Activated CD8-positive, alpha-beta memory T cell treated with anti-CD3 and anti-CD28 coated beads, Interleukin-2, amount 50 U/mL, for 1 hour (primary cell): ENCODE results near the gene DNAAF2.

Source experiments
- DNase-seq: peaks from one replicate; pipeline ENCODE4 v3.0.0-alpha.2; 2020; ENCODE audit errors: extremely low read depth

Gene DNAAF2

DNA sequence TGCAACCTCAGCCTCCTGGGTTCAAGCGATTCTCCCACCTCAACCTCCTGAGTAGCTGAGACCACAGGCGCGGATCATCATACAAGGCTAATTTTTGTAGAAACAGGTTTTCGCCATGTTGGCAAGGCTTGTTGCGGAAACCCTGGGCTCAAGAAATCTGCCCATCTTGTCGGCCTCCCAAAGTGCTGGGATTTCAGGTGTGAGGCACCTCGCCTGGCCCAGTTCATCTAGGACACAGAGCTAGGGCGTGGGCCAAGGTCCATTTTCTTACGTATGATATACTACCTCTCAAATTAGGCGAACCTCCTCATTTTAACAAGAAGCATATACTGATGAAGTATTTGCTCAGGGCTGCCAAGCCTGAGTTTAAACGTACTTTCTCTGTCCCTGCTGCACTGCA is 51.0 kb downstream of the DNAAF2 start:
- no peak for DNase-seq

DNA sequence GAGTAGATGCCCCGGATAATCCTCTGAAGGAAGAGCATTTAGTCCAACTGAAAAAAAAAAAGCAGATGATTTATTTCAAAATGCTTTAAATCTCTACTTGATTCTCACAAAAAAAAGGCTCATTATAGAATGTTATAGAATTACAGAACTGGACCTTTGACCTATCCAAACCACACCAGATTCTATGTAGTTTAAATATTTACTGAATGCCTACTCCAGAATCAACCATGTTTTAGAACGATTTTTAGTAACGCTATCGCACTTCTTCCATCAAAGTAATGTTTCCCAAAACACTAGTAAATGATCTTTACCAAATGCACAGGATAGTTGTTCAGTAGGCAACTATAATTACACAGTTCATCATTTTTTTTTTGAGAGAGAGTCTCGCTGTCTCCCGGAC is 51.4 kb downstream of the DNAAF2 start:
- no peak for DNase-seq

DNA sequence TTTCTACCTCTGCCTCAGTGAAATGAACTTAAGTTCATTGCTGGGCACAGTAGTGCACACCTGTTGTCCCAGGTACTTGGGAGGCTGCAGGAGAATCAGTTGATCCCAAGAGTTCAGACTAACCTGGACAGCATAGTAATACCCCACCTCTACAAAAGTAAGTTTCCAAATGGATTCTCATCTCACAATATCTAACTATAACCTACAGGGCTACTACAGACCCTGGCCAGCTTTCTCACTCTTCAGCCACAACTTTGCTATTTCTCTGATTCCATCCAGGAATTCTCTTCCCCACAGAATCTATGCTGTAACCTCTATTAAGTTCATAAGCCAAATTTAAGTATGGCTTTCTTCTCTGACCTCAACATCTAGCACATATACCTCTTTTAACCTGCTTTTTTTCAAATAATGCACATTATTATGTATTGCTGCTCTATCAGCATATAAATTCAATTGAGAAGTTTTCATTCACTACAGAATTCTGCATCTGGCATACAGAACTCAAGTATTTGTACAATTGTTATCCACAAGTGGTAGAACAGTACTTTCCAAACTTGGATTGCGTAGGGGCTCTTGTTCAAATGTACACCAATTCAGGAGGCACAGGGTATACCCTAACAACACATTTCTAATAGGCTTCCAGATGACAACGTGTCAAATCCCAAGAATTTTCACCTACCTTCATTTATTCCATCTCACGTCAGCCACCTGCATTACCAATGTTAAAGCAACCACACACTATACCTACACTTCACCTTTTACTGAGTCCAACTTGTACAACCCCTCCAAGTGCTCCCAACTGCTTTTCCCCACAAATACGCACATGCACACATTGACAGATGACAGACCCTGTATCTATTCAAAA is 52.7 kb downstream of the DNAAF2 start:
- no peak for DNase-seq

DNA sequence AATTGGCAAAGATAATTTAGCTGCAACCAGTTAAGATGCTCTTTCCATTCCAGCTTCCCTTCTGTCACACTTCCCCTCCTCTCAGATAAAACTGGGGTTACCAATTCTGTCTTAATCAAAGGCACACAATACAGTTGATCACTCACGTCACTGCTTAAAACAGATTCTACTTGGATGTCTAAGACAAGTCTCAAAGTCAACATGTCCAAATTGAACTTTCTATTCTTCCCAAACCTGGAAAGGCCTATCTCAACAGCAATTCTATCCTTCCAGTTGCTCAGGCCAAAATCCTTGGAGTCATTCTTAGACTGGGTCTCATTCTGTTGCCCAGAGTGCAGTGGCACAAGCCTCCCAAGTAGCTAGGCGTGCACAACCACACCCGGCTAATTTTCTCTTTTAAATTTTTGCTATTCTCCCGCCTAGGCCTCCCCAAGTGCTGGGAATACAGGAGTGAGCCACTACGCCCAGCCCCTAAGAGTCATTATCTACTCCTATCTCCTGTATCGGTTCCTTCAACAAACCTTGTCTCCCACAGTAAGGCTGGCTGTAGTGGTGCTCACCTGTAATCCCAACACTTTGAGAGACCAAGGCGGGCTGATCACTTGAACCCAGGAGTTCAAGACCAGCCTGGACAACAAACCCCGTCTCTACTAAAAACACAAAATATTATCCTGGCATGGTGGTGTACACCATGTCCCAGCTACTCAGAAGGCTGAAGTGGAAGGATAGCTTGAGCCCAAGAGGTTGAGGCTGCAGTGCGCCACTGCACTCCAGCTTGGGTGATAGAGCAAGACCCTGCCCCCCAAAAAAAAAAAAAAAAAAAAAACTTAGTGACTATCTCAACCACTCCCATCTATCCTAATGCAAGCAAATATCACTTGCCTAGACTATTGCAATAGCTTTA is 53.6 kb downstream of the DNAAF2 start:
- DNase-seq = no peak

DNA sequence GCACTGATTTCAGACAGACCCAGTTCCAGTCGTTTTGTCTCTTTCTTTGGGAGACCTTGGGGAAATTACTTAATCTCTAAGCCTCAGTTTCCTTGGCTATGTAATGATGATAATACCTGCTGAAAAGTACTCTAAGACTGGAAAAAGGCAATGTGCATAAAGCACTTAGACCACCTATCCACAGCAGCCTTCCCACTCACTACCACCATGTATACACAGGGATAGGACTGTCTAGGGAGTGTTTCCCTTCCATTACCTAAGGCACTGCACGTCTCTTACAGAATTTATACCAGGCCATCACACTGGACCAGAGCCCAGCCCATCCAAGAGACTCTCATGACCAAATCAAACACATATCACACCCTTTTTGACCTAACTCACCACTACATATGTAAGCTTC is 55.2 kb downstream of the DNAAF2 start:
- DNase-seq = no peak

DNA sequence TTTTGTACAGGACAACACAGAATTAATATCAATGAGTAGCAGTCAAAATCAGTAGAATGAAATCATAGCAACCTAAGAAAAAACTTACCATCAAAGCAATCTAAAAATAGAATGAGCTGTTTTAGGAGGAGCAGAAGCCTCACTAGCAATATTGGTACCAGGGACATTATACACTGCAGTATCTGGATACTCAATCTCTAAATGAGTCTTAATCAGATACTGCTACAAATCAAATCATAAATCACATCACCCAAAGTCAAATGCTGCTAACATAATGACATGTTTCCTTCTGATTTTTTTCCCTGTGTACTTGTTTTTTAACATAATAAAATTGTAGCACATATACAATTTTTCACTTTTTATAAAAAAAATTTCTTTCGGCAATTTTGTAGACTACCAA is 56.9 kb downstream of the DNAAF2 start:
- no peak for DNase-seq
